NB4 (cell line): ENCODE measurements around the gene ZBTB3.

Source experiments
- MYC ChIP-seq: IDR thresholded peaks from 2 replicates; pipeline ENCODE4 v1.6.1; 2011; ENCODE audit warnings: low read depth, low read length
- TF ChIP-seq, protein P1 (sequence below): IDR thresholded peaks from one replicate; pipeline ENCODE4 v1.5.1; 2012; ENCODE audit warnings: low read depth, low read length
- TF ChIP-seq, protein P2 (sequence below): IDR thresholded peaks from 2 replicates; pipeline ENCODE4 v1.6.1; 2011; ENCODE audit warnings: low read depth, low read length

GRCh38 chr11:62799486-62799885 is 45.5 kb upstream of the ZBTB3 start:
- TF ChIP-seq, protein P1, sequence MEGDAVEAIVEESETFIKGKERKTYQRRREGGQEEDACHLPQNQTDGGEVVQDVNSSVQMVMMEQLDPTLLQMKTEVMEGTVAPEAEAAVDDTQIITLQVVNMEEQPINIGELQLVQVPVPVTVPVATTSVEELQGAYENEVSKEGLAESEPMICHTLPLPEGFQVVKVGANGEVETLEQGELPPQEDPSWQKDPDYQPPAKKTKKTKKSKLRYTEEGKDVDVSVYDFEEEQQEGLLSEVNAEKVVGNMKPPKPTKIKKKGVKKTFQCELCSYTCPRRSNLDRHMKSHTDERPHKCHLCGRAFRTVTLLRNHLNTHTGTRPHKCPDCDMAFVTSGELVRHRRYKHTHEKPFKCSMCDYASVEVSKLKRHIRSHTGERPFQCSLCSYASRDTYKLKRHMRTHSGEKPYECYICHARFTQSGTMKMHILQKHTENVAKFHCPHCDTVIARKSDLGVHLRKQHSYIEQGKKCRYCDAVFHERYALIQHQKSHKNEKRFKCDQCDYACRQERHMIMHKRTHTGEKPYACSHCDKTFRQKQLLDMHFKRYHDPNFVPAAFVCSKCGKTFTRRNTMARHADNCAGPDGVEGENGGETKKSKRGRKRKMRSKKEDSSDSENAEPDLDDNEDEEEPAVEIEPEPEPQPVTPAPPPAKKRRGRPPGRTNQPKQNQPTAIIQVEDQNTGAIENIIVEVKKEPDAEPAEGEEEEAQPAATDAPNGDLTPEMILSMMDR, result no peak
- TF ChIP-seq MYC, result no peak
- TF ChIP-seq, protein P2, sequence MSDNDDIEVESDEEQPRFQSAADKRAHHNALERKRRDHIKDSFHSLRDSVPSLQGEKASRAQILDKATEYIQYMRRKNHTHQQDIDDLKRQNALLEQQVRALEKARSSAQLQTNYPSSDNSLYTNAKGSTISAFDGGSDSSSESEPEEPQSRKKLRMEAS, result no peak
